Inflammatory macrophage treated with lipopolysaccharide for 4 hours (primary cell): Measurements from ENCODE around the gene TENT5A.

Source experiments
- DNase-seq: peaks from one replicate; pipeline ENCODE4 v3.0.0-alpha.2; 2020

The TENT5A gene

DNA sequence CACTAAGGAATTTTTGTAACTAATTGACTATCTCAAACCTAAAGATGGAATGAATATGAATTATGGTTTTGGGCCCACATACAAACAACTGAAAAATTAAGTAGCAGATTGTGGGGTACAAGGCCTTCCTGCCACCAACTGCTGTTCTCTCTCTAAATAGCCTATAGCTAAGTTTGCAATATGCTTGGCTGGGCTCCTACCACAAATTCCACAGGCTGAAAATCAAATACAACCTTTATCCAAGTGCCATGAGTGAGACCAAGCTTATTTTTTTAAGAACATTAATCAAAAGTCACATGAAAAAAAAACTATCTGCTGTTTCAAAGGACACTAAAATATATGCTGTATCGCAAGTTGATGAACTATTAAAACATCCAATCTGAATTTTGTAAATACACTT is 52.1 kb downstream of the TENT5A start:
- DNase-seq = no peak

DNA sequence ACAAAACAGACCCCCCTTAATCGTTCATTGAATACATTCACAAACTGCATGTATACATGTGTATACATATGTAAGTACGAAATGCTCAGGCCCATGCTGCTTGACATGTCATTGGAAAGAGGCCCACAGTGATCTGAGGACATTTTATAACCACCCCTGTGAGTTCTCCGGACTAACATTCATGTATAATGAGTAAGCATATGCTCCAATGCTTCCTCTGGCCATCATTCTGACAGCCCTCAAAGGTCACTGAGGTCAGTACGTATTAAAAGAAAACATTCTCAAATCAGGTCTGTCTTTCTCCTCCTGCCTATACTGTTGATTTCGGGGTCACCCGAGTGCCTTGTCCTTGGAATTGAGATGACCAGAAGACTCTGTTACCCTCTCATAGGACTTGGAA is 54.9 kb downstream of the TENT5A start:
- DNase-seq = no peak

GRCh38 chr6:81696524-81696923 is 56.0 kb downstream of the TENT5A start:
- no peak for DNase-seq
